ENCODE measurements around the gene SLC39A13. TPM values are rescaled to one million over a fixed set of nuclear protein-coding genes. Genes with fewer than 3 reads are reported as not detected.

Gene SLC39A13
- total RNA-seq, 1 donor from 2014 or later: 124 TPM

- no peak for TF ChIP-seq CTCF (IDR thresholded peaks at IDR 0.05)
- Mint-ChIP-seq H3K36me3 (ENCODE audit: low read depth) (no peaks in the 10 kb centered on the region), H3K27ac (ENCODE audit: unreplicated experiment) (no peak overlapping the region), H3K27me3 (ENCODE audit: low read depth) (peaks cover 2% of the 10 kb centered on the region), H3K4me1 (ENCODE audit: low read depth) (no peaks in the 10 kb centered on the region), H3K4me3 (ENCODE audit: unreplicated experiment) (no peak overlapping the region), H3K9me3 (ENCODE audit: low read depth) (no peaks in the 10 kb centered on the region)
- DNase-seq (ENCODE audit: low spot score): no peak
Measured at GRCh38 chr11:47383071-47383470, 25.3 kb upstream of the SLC39A13 start.

GRCh38 chr11:47384498-47384897 is 23.9 kb upstream of the SLC39A13 start:
- Mint-ChIP-seq H3K27me3 (ENCODE audit: low read depth) (peaks cover 2% of the 10 kb centered on the region), H3K27ac (ENCODE audit: unreplicated experiment) (no peak overlapping the region), H3K4me1 (ENCODE audit: low read depth) (no peaks in the 10 kb centered on the region), H3K9me3 (ENCODE audit: low read depth) (no peaks in the 10 kb centered on the region), H3K4me3 (ENCODE audit: unreplicated experiment) (no peak overlapping the region), H3K36me3 (ENCODE audit: low read depth) (no peaks in the 10 kb centered on the region)
- DNase-seq (ENCODE audit: low spot score): no peak
- no peak for TF ChIP-seq CTCF (IDR thresholded peaks at IDR 0.05)

- H3K4me3 Mint-ChIP-seq (ENCODE audit: unreplicated experiment): no peak overlapping the region
- no peaks in the 10 kb centered on the region for H3K9me3 Mint-ChIP-seq (ENCODE audit: low read depth)
- peaks cover under 1% of the 10 kb centered on the region for H3K27me3 Mint-ChIP-seq (ENCODE audit: low read depth)
- no peak for TF ChIP-seq CTCF (IDR thresholded peaks at IDR 0.05)
- H3K36me3 Mint-ChIP-seq (ENCODE audit: low read depth): no peaks in the 10 kb centered on the region
- no peak overlapping the region for H3K27ac Mint-ChIP-seq (ENCODE audit: unreplicated experiment)
- H3K4me1 Mint-ChIP-seq (ENCODE audit: low read depth): no peaks in the 10 kb centered on the region
- no peak for DNase-seq (ENCODE audit: low spot score)
Measured at GRCh38 chr11:47387944-47388696, 20.3 kb upstream of the SLC39A13 start.

- no peak overlapping the region for H3K4me3 Mint-ChIP-seq (ENCODE audit: unreplicated experiment)
- H3K27ac Mint-ChIP-seq (ENCODE audit: unreplicated experiment): no peak overlapping the region
Measured at GRCh38 chr11:47388697-47389576, 19.5 kb upstream of the SLC39A13 start.

More at GRCh38 chr11:47388697-47389576, 19.5 kb upstream of the SLC39A13 start:
- no peaks in the 10 kb centered on the region for H3K9me3 Mint-ChIP-seq (ENCODE audit: low read depth)
- no peaks in the 10 kb centered on the region for H3K4me1 Mint-ChIP-seq (ENCODE audit: low read depth)
- DNase-seq (ENCODE audit: low spot score): no peak
- H3K27me3 Mint-ChIP-seq (ENCODE audit: low read depth): no peaks in the 10 kb centered on the region
- TF ChIP-seq CTCF (IDR thresholded peaks at IDR 0.05): no peak
- H3K36me3 Mint-ChIP-seq (ENCODE audit: low read depth): no peaks in the 10 kb centered on the region
